ENCODE data around the gene CELF2. TPM values are rescaled to one million over a fixed set of nuclear protein-coding genes. Genes with fewer than 3 reads are reported as not detected.

The CELF2 gene
- total RNA-seq, 1 donor from 2014 or later: 54.3 TPM

DNA sequence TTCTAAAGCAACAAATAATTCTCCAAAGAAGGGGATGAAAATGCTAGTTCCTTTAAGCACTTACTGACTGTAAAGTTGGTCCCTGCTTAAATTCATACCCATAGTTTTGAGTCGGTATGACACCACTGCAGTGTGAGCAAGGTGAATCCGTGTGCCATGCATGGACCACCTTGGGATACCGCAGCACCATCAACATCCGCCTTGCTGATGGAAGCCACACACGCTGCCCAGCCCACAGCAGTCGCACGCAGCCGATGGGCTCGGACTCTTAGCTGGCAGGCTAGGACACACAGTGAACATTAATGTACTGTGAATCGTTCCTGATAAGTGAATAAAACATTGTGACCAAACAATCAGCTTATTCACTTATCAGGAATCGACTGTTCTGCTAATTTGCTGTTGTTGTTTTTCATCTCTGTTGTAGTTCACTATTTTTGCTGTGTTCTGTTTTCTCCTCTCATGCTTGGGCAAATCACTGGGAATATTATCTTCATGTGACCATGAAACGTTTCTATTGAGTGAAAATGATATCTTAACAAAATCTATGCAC is 318.3 kb downstream of the CELF2 start:
- TF ChIP-seq POLR2A (IDR thresholded peaks at IDR 0.05) (no peak), POLR2AphosphoS5 (IDR thresholded peaks at IDR 0.05; ENCODE audit: insufficient read depth in 1 of 2, low read depth in 1 of 2) (no peak), CTCF (IDR thresholded peaks at IDR 0.05) (no peak)
- peak in 1 of 2 donors; percentile 64 for DNase-seq (ENCODE audit: extremely low spot score in 2 of 2)
- intact Hi-C loops (cut with DNase I): no loop called here
- H3K36me3 ChIP-seq: no peaks in the 10 kb centered on the region
- no peak overlapping the region for H3K27ac ChIP-seq
- H3K4me1 ChIP-seq: peaks cover 4% of the 10 kb centered on the region
- no peaks in the 10 kb centered on the region for H3K9me3 ChIP-seq
- H3K27me3 ChIP-seq: no peaks in the 10 kb centered on the region
- no peak overlapping the region for H3K4me3 ChIP-seq

GRCh38 chr10:11336722-11337162 is 319.1 kb downstream of the CELF2 start:
- H3K27ac ChIP-seq: no peak overlapping the region
- intact Hi-C loops (cut with DNase I): no loop called here
- no peaks in the 10 kb centered on the region for H3K4me1 ChIP-seq
- peak; percentile 13 to 72 for DNase-seq (ENCODE audit: extremely low spot score in 2 of 2)
- no peaks in the 10 kb centered on the region for H3K36me3 ChIP-seq
- no peak overlapping the region for H3K4me3 ChIP-seq
- H3K27me3 ChIP-seq: no peaks in the 10 kb centered on the region
- no peaks in the 10 kb centered on the region for H3K9me3 ChIP-seq
- TF ChIP-seq POLR2A (IDR thresholded peaks at IDR 0.05) (no peak), CTCF (IDR thresholded peaks at IDR 0.05) (no peak), POLR2AphosphoS5 (IDR thresholded peaks at IDR 0.05; ENCODE audit: insufficient read depth in 1 of 2, low read depth in 1 of 2) (no peak)

DNA sequence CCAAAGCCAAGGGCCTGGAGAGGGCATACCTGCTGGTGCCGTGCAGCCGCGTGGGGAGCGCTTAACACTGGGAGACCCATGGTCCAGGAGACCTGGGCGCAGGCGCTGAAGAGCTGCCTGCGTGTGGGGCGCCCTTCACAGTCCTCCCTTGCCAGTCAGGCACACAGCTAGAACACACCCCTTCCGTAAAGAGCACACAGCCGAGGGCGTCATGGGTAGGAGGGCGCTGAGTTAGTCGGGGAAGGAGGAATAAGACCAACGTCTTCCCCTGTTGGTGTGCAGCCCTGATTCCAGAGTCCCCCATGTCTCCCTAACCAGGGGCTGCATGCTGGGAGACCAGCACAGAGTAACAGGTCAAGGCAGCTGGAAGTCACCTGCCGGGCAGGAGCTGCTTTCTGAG is 319.8 kb downstream of the CELF2 start:
- no peak overlapping the region for H3K4me3 ChIP-seq
- H3K9me3 ChIP-seq: no peaks in the 10 kb centered on the region
- H3K27me3 ChIP-seq: no peaks in the 10 kb centered on the region
- H3K36me3 ChIP-seq: no peaks in the 10 kb centered on the region
- peak; percentile 64 to 84 for DNase-seq (ENCODE audit: extremely low spot score in 2 of 2)
- H3K4me1 ChIP-seq: no peaks in the 10 kb centered on the region
- intact Hi-C loops (cut with DNase I): no loop called here
- no peak overlapping the region for H3K27ac ChIP-seq
- TF ChIP-seq POLR2A (IDR thresholded peaks at IDR 0.05) (no peak), CTCF (IDR thresholded peaks at IDR 0.05) (no peak), POLR2AphosphoS5 (IDR thresholded peaks at IDR 0.05; ENCODE audit: insufficient read depth in 1 of 2, low read depth in 1 of 2) (no peak)

DNA sequence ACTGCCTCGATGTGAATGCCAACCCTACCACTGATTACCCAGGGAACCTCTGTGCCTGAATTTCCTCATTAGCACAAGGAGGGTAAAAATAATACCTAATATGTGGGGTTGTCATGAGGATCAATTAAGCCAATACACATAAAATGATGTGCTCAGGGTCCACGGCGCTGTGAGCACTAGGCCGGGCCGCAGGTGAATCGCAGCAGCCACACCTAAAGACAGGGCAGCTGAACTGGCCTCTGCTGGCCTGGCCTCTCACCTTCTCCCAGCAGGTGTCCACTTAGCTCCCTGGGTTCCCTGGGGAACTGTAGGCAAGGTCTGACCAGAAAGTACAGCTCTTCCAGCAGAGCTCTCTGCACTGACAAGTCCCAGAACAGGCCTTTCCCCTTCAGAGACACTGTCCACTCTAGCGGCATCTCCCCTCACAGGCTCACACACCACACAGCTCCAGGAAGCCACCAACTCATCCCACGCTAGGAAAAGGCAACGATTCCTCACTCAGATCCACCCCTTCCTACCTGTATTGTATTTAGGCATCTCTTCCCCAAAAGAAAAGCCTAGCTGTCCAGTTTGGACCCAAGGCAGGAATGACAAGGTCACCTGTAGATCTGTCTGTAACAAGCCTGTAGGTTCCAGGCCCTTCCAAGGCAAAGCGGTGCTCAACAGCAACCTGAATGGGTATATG is 320.6 kb downstream of the CELF2 start:
- Histone ChIP-seq H3K27me3 (no peaks in the 10 kb centered on the region), H3K4me1 (no peaks in the 10 kb centered on the region), H3K36me3 (no peaks in the 10 kb centered on the region), H3K9me3 (no peaks in the 10 kb centered on the region), H3K4me3 (no peak overlapping the region), H3K27ac (no peak overlapping the region)
- DNase-seq (ENCODE audit: extremely low spot score in 2 of 2): peak in 1 of 2 donors; percentile 89
- no peak for TF ChIP-seq POLR2A (IDR thresholded peaks at IDR 0.05)
- no peak for TF ChIP-seq CTCF (IDR thresholded peaks at IDR 0.05)
- TF ChIP-seq POLR2AphosphoS5 (IDR thresholded peaks at IDR 0.05; ENCODE audit: insufficient read depth in 1 of 2, low read depth in 1 of 2): no peak
- intact Hi-C loops (cut with DNase I): no loop called here

DNA sequence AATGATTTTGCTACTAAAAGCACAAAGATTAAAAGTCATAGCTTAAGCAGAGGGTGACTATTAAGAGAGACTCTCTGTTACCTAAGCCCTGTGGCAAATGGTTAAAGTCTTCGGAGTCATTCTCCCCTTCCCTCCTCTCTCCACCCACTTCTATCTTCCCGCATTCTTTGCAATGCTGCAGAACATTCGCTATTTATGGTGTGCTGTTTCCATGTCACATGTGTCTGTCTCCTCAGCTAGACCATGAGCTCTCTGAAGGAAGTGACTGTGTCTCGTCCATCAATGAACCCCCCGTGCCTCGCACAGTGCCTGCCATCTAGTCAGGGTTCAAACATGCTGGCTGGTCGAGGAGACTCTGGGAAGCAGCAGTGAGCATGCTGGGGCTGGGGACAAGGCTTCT is 321.3 kb downstream of the CELF2 start:
- DNase-seq (ENCODE audit: extremely low spot score in 2 of 2): no peak
- no peak overlapping the region for H3K4me3 ChIP-seq
- H3K9me3 ChIP-seq: no peaks in the 10 kb centered on the region
- TF ChIP-seq CTCF (IDR thresholded peaks at IDR 0.05) (no peak), POLR2AphosphoS5 (IDR thresholded peaks at IDR 0.05; ENCODE audit: insufficient read depth in 1 of 2, low read depth in 1 of 2) (no peak), POLR2A (IDR thresholded peaks at IDR 0.05) (no peak)
- no peaks in the 10 kb centered on the region for H3K27me3 ChIP-seq
- no peak overlapping the region for H3K27ac ChIP-seq
- intact Hi-C loops (cut with DNase I): no loop called here
- H3K4me1 ChIP-seq: no peaks in the 10 kb centered on the region
- H3K36me3 ChIP-seq: no peaks in the 10 kb centered on the region

Measured in vagina (tissue), 2 donors.